Body of pancreas (tissue), 4 donors: ENCODE measurements around the gene GNAI1.

Experiments used
- CTCF ChIP-seq, 7 experiments: fragments of 450-650 bp in 4 of 7; fragments of 200-600 bp in 3 of 7; sonication (generic) in 3 of 7; IDR thresholded peaks; one replicate each; pipeline ENCODE4 v1.5.1; 2016 to 2019; ENCODE audit warnings: antibody characterized with exemption in 7 of 7
- POLR2A ChIP-seq, 3 donors: fragments of 450-650 bp; IDR thresholded peaks; one replicate each; pipeline ENCODE4 v1.6.1; 2016; ENCODE audit warnings: antibody characterized with exemption in 3 of 3, mild to moderate bottlenecking in 2 of 3

- no peak for TF ChIP-seq POLR2A (IDR thresholded peaks at IDR 0.05)
- no peak for TF ChIP-seq CTCF (IDR thresholded peaks at IDR 0.05)
These were observed 90.7 kb downstream of the GNAI1 start for GRCh38 chr7:80225361-80225760.
